T-helper 1 cell treated with Interleukin-12 subunit alpha and Interleukin-12 subunit beta and Interleukin-4 antibody, amounts not matched to agents 30 ng/mL and 1 ng/mL, for 36 hours (primary cell): ENCODE data around the gene KIF5A. TPM values are rescaled to one million over a fixed set of nuclear protein-coding genes. Genes with fewer than 3 reads are reported as not detected.

Experiments used
- intact Hi-C: fragments of 100-400 bp; cut with micrococcal nuclease; formaldehyde crosslinking; loops from one replicate; pipeline ENCODE4 v1.15.1; 2024
- total RNA-seq: library from RNA; stranded (reverse); gene quantifications from 2 replicates; pipeline ENCODE4 v1.2.3, GENCODE V29; 2022

Gene KIF5A
- total RNA-seq, 1 donor from 2014 or later, result 2.2 TPM

DNA sequence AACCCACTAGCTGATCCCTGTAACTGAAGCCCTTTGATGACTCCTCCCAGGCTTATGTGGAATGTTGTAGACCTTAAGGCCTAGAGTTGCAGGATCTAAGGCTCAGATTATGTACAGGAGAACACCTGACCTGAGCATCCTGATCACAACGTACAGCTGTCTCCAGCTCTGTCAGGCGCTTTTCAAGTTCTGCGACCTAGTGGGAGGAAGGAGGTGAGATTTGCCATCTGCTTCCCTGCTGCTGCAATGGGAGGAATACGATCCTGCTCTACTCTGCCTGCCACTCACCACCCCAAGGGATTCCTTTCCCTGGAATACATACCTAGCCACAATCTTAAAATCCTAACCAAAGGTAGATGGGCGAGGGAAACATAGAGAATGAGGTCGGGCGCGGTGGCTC, 16.7 kb upstream of the KIF5A start:
- intact Hi-C loops, result no loop called here

GRCh38 chr12:57534250-57534649, 15.6 kb upstream of the KIF5A start:
- intact Hi-C loops, result no loop called here

- intact Hi-C loops, result no loop called here
Measured at GRCh38 chr12:57534991-57535543, 14.8 kb upstream of the KIF5A start.

GRCh38 chr12:57535764-57536596, 13.9 kb upstream of the KIF5A start:
- intact Hi-C loops, result no loop called here

DNA sequence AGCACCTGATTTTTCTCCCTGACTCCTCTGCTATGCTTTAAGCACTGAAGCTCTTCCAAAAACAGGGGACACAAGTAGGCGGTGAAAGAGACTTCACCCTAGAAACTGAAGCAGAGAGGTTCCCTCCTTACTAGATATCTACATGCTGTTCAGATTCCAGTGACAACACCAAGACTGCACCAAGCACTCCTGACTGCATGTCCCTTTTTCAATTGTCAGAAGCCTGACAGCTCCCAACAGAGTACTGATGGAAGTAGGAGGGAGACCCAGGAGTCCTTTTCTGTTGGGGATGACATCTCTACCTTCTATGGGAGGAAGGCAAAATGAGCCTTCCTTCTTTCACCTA, 13.3 kb upstream of the KIF5A start:
- intact Hi-C loops, result no loop called here

DNA sequence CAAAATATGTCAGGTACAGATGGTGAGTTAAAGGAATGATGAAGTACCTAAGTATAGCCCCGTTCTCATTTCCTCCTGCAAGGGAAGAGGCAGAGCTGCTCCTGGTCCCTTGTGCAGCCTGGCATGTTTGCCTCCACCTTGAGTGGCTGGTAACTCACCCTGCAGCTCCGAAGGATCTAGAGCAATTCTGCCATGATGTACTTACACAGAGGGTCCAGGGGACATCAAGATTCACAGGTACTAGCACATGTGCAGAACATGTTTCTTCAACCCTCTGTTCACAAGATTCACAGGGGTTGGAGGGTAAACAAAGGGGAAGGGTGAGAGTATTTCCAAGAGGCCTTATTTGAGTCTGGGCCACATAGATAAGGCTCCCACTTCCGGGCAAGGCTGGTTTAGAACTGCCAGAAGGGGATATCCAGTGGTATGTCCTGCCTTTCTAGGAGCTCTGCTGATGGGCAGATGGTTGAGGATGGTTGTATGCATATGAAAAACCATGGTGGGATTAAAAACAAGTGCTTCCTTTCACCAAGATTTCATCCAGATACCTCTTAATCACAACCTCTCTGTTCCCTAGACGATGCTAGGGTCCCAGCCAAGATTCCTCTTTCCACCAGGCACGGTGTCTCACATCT, 10.6 kb upstream of the KIF5A start:
- intact Hi-C loops, result no loop called here

- intact Hi-C loops, result no loop called here
Measured at GRCh38 chr12:57541001-57541400, 8.8 kb upstream of the KIF5A start.

- intact Hi-C loops, result no loop called here
Measured at GRCh38 chr12:57541717-57542116, 8.1 kb upstream of the KIF5A start.

DNA sequence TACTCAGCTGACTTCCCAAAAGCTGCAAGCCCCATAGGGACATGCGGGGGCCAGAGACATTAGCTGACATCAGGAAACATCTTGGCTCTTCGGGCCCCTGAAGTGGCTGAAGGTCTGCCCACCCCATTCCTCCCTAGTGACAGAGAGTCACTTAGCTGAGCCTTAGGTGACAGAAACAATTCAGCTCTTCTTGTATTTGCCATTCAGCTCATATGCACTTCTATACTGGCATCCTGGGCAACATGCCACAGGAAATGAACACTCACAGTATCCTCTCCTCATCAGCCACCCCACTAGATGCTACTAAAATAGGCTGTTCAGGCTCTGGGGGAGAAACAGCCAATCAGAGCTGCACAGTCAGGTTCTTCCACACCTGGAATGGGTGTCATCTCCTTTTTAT, 6.3 kb upstream of the KIF5A start:
- intact Hi-C loops, result no loop called here

- intact Hi-C loops, result no loop called here
Measured at GRCh38 chr12:57545809-57546437, 3.9 kb upstream of the KIF5A start.

GRCh38 chr12:57546438-57547287, 3.2 kb upstream of the KIF5A start, which contains the start of gene DCTN2:
TSS of gene DCTN2 (minus strand) at chr12:57547192. CDS start at chr12:57547063, 129 bp downstream.
- intact Hi-C loops, result loop anchor here (1.0 kb wide), 10 partner anchors 26 to 266 kb away; partner anchors contain the start of genes CDK4, DDIT3, GLI1 and PIP4K2C

DNA sequence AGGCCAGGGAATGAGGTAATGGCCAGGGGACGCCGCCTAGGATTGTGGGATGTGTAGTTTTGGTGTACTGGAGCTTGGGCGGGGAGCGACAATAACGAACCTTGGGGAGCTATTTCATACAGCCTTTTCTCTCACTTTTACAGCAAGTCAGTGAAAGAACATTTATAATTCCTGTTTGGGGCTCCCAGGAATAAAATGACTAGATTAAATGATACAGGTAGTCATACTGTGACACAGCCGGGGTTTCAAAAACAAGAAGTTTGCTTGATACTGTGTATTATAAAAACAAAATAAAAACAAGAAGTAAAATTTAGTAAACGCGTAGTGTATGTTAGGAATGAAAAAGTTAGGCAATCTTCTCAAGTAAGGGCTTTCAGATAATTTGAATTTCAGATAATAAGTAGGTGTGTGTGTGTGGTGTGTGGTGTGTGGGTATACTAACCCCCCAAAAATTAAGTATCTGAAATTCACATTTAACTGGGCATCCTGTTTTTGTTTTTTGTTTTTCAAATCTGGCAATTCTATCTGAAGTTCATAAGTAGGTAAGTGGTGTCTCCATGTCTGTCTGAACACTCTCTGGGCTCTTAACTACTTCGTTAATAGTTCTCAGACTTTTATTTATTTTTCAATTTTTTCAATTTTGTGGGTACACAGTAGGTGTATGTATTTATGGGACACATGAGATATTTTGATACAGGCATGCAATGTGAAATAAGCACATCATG, 2.4 kb upstream of the KIF5A start:
- intact Hi-C loops, result loop anchor here (1.0 kb wide), 10 partner anchors 27 to 267 kb away; partner anchors contain the start of genes CDK4, DDIT3, GLI1 and PIP4K2C

- intact Hi-C loops, result no loop called here
Measured at GRCh38 chr12:57548013-57548315, 1.9 kb upstream of the KIF5A start.

GRCh38 chr12:57548488-57548887, 1.4 kb upstream of the KIF5A start:
- intact Hi-C loops, result no loop called here

DNA sequence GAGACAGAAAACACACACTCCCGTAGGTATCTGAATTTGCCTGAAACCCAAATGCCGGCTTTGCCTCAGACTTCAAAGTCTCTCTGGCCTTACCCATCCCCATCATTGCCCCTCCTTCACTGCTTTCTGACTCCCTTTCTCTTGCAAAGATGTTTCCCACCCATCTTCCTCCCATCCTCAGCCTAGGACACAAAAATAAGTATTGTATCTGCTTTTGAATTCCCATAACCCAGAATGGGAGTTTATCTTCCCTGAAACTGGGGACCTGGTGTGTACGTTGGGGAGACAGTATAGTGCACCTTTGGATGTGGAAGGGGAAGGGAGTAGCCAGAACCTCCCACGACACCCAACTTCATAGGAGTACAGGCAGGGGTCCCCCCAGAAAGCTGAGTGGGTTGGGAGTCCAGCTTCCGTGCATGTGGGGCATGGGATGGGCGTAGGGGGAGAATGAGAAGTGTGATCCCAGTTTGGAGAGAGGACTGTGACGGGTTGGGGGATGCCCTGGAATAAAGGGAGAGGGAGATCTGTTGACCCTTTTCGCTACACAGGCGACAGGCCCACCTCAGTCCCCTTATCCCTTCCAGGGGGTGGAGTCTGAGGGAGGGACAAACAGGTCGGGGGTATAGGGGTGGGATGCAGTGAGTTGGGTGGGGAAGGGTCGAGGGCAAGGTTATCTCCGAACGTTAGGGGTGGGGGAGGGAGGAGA, 488 bp upstream of the KIF5A start:
- intact Hi-C loops, result no loop called here

DNA sequence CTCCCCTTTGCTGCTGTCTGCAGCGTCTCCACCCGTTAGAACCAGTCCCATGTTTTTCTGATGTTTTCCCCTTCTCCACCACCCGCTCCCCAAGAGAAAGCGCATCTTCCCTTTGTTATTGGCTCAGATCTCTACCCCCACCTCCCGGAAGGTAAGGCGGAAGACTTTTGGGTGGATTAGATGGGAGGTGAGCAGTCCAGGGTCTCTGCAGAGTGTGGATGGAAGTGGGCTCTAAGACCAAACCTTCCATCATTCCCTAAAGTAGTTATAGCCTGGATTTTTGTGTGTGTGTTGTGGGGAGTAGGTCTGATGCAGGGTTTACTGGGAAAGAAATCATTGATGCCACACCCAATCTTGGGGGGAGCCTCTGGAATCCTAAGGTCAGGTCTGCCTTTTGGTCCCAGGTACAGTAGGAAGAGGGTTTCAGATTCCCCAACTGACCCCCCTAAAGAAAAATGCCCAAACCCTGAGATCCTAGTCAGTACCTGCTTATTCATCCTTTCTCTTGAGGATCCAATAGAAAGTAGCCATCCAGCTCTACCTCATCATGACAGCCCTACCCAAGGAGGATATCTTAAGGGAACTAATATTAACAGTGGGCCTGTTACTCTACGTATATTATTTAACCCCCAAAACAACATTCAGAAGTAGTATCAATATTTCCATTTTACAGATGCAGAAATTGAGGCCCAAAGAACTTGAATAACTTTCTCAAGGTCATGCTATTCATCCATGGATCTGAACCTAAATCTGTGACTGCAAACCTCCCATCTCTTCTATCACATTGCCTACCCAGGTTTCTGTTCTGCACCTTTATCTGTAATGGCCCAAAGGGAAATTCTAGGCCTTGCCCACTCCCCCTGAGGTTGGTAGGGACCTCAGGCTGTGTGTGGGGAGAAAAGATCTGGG, 1.1 kb downstream of the KIF5A start:
- intact Hi-C loops, result no loop called here

DNA sequence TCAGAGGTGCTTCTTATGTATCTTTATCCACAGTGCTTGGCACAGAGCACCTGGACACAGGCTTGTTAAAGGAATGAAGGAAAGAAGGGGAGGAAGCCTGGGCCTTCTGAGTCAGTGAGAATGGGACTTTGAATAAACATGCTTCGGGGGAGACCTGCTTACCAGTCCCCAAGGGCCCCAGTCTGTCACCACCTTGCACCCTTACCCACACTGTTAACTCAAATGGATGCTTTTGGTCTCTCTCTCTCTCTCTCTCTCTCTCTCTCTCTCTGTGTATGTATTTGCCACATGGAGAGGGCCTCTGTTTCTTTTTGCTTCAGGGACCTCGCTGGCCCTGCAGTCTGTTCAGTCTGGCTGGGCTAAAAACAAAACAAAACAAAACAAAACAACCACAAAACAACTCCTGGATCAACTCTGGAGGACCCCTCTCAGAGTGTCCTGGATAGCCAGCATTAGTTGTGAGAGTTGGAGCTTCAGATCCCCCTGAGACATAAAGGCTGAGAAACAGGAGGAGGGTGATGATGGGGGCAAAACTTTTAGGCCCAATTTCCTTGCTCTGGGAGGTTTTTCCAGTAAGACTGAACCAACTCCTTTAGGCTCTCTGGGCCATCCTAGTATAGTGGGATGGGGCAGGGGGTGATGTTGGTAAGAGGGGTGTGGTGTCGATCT, 1.9 kb downstream of the KIF5A start:
- intact Hi-C loops, result no loop called here

- intact Hi-C loops, result no loop called here
Measured at GRCh38 chr12:57552306-57552651, 2.4 kb downstream of the KIF5A start.
